GM06990 (cell line): ENCODE measurements around the gene CELSR1.
"Not testable (repeated sequence)": the region's sequence is repeated elsewhere in the genome, so short reads cannot be mapped to it uniquely, and the experiment has no call there.

Experiments used
- DNase-seq: peaks from one replicate; pipeline ENCODE4 v3.0.0-alpha.2; 2011; ENCODE audit not compliant: insufficient read length; ENCODE audit errors: extremely low read depth
- H3K27me3 ChIP-seq: replicated peaks from 2 replicates; pipeline ENCODE4 v1.6.0; 2011; ENCODE audit warnings: low read length; ENCODE audit not compliant: control insufficient read depth, insufficient read depth
- H3K36me3 ChIP-seq: 2 replicates; pipeline ENCODE4 v1.5.1; 2011; ENCODE audit warnings: low read length; ENCODE audit not compliant: control insufficient read depth, insufficient read depth
- H3K4me3 ChIP-seq: replicated peaks from 2 replicates; pipeline ENCODE4 v1.5.1; 2011; ENCODE audit warnings: low read depth, mild to moderate bottlenecking, control low read depth, low read length
- CTCF ChIP-seq: IDR thresholded peaks from 2 replicates; pipeline ENCODE4 v1.5.1; 2011; ENCODE audit warnings: low read length, control low read depth, mild to moderate bottlenecking, inconsistent platforms; ENCODE audit not compliant: insufficient read depth, poor library complexity, severe bottlenecking

The CELSR1 gene

GRCh38 chr22:46401370-46401769 is 136.1 kb downstream of the CELSR1 start:
- no peaks in the 10 kb centered on the region for H3K36me3 ChIP-seq
- no peak overlapping the region for H3K4me3 ChIP-seq
- DNase-seq, result no peak
- no peaks in the 10 kb centered on the region for H3K27me3 ChIP-seq
- TF ChIP-seq CTCF, result no peak

DNA sequence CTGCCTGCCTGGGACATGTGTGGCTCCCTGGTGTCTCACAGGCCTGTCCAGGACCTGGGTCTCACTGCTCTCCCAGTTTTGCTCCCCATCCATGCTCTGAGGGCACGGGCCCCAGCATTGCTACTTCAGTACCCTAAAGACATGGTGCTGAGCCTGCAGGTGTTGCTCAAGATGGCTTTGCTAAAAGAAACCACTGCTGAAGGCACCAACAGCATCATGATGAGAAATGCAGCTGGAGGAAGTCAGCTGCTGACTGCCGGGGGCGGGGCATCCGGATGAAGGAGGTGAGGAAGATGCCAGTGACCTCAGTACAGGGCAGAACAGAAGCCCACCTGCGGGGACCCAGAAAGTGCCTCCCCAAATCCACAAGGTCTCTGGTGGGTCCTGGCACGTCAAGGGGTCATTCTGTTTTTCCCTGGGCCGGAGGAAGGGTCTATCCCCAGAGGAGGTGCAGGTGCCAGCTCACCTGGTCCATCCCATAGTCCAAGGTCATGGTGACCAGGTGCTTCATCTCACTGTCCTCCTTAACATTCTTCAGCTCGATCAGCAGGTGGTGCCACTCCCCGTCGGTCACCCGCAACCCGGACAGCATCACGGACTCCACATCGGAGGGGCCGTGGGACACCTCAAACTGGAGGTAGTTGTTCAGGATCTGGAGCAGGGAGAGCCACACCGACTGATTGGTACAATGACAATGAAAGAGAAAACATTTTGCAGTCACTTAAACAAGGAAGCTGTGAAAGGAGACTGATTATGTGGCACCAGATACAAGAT is 138.0 kb downstream of the CELSR1 start:
- no peak for TF ChIP-seq CTCF
- DNase-seq, result no peak
- Histone ChIP-seq H3K27me3 (no peaks in the 10 kb centered on the region), H3K4me3 (no peak overlapping the region), H3K36me3 (no peaks in the 10 kb centered on the region)

GRCh38 chr22:46397951-46398350 is 139.5 kb downstream of the CELSR1 start:
- no peaks in the 10 kb centered on the region for H3K27me3 ChIP-seq
- DNase-seq, result no peak
- no peak for TF ChIP-seq CTCF
- no peaks in the 10 kb centered on the region for H3K36me3 ChIP-seq
- H3K4me3 ChIP-seq, result no peak overlapping the region

DNA sequence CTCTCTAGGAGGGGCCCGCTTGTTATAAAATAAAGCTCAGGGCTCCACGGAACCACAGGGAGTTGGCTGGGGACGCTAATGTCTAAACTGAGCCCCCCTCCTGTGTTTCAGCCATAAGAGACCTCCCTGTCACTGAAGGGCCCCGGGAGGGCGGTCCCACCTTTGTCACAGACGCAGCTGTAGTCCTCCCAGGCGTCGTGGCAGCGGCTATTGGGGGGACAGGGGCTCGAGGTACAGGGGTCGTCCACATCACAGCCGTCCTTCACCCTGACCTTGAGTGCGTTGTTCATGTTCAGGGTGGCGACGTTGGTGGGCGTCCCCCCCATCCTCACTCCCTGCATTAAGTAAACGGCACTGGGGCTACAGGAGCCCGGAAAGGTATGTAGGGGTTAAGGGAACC is 139.9 kb downstream of the CELSR1 start:
- Histone ChIP-seq H3K4me3 (no peak overlapping the region), H3K27me3 (no peaks in the 10 kb centered on the region), H3K36me3 (no peaks in the 10 kb centered on the region)
- TF ChIP-seq CTCF, result no peak
- no peak for DNase-seq

DNA sequence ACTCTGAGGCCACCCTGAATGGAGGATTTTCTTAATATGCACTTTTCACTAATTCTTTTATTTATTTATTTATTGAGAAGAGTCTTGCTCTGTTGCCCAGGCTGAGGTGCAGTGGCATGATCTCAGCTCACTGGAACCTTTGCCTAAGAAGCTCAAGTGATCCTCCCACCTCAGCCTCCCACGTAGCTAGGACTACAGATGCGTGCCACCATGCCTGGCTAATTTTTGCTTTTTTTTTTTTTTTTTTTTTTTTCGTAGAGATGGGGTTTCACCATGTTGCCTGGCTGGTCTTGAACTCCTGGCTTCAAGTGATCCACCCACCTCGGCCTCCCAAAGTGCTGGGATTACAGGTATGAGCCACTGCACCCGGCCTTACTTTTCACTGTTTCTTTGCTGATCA is 140.4 kb downstream of the CELSR1 start:
- H3K4me3 ChIP-seq, H3K36me3 ChIP-seq, H3K27me3 ChIP-seq, DNase-seq: not testable (repeated sequence)

- H3K4me3 ChIP-seq, result no peak overlapping the region
- no peaks in the 10 kb centered on the region for H3K27me3 ChIP-seq
Measured at GRCh38 chr22:46395145-46395544, 142.3 kb downstream of the CELSR1 start.

More at GRCh38 chr22:46395145-46395544, 142.3 kb downstream of the CELSR1 start:
- H3K36me3 ChIP-seq, result no peaks in the 10 kb centered on the region
- no peak for TF ChIP-seq CTCF
- no peak for DNase-seq
